Fibroblast of upper back skin (primary cell): ENCODE results near the gene SH3BP2.

ENCODE experiments used
- DNase-seq: peaks from one replicate; pipeline ENCODE4 v3.0.0-alpha.2; 2013

SH3BP2 gene, protein sequence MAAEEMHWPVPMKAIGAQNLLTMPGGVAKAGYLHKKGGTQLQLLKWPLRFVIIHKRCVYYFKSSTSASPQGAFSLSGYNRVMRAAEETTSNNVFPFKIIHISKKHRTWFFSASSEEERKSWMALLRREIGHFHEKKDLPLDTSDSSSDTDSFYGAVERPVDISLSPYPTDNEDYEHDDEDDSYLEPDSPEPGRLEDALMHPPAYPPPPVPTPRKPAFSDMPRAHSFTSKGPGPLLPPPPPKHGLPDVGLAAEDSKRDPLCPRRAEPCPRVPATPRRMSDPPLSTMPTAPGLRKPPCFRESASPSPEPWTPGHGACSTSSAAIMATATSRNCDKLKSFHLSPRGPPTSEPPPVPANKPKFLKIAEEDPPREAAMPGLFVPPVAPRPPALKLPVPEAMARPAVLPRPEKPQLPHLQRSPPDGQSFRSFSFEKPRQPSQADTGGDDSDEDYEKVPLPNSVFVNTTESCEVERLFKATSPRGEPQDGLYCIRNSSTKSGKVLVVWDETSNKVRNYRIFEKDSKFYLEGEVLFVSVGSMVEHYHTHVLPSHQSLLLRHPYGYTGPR

DNA sequence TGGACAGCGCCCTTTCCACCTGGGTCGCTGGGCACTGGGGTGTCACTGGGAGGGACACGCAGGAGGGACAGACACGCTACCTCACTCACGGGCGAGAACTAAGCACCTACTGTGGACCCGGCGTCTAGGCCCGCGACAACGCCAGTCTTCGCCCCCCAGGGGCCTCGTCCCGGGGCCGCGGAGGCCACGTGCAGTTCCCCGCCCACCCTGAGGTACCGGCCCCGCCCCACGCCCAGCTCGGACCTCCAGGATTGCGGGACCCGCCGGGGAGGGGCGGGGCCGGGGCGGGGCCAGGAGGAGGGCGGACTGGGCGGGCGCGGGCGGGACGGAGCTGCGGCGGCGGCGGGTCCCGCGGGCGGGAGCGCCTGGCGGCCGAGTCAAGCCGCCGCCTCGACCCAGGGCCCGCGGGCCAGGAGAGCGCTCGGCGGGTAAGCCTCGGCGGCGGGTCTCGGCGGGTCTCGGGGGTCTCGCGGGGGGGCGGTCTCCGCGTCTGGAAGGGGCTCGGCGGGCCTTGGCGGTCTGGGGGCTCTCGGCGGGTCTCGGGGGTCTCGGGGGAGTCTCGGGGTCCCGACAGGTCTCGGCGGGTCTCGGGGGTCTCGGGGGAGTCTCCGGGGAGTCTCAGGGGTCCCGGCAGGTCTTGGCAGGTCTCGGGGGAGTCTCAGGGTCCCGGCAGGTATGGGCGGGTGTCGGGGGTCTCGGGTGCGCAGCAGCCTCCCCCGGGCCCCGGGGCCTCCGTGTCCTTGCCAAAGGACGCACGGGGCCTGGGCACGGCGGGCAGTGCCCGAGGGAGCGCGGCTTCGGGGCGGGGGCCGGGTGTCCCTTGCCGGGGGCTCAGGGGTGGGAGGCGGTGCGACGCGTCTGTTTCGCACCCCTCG lies at the start of gene SH3BP2:
Gene SH3BP2 (plus strand): TSS at position 375 of the 875 bp plus-strand sequence. CDS start 27,533 bp downstream, outside the sequence.
- peak; percentile 71 for DNase-seq

DNA sequence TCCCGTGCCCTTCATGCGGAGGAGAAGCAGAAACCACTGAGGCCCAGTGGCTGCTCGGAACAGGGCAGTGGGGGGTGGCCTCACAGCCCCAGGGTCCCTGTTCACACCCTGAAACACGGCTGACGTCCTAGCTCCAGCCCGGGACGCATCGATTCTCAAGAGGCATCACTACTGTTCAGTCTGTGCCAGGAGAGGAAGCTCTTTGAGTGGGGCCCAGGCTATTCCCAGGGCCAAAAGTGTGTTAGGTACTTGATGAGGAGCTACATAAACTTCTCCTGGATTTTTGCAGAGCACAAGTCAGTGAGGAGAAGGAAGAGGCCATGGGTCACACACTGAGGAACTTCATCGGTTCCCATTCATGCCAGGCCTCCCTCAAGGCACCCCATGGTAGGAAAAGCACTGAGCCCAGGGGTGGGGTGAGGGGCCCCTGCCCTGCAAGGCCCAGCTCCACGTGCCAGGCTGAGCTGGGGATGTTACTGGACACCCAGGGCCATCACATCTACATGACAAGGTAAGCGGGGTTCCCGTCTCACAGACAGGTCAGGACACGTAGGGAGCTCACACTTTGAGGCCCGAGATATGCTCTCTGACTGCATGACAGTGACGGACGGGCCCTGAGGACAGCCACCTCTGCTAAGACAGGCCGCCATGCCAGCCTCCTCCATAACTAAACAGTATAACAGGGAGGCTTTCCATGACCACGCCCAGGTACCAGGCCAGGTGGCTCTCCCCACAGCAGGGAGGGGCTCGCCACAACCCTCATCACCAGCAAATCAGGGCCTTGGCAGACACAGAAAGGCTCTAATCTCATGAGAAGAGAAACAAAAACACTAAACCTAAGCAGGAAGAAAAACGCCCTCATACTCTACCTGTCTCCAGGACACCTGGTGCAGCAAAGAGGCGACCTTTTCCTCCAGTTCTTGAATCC lies 49.1 kb upstream of the SH3BP2 start:
- DNase-seq: no peak

DNA sequence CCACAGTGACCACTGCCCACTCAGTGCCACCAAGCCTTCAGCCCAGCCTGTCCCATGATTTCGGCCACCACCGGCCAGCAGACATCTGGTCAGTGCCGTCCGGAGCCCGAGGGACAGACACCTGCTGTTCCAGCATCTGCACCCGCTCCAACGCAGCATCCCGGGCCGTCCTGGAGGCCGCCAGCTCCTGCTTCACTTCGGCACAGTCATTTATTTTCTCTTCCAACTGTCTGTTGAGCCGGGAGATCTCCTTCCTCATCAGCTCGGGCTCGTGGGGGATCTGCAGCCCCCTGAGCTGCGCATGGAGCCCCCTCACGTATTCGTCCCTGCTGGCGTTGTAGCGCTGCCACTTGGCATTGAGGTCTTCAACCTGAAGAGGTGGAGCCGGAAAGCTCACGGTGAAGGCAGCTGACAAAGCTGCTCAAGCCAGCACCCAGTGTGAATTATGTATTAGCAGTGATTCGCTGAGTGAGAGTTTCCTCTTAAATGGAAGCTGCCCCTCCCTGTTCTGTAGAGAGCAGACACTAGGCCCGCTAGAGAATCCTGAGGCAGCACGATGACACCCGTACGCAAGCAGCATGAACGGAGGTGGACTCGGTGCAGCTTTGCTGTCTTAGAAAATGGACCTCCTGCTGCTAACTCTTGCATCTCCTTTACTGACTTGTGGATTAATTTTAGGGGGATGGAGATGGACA lies 48.2 kb upstream of the SH3BP2 start:
- no peak for DNase-seq

DNA sequence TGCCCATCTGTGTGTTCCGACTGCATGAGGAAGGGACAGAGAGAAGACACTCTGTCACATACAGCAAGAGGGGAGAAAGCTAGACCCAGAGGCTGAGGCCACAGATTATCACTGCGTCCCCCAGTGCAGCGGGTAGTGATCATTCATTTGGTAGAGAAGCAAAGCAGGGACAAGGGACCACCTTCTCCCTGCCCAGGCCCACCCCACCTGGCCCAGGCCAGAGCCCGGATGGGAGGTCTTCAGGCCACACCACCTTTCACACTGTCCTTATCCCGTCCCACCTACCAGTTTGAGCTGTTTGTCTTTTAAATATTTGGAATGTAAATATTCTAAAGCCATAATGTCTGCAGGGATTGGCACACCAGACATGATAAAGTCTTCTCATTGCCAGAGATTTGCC lies 47.4 kb upstream of the SH3BP2 start:
- no peak for DNase-seq

DNA sequence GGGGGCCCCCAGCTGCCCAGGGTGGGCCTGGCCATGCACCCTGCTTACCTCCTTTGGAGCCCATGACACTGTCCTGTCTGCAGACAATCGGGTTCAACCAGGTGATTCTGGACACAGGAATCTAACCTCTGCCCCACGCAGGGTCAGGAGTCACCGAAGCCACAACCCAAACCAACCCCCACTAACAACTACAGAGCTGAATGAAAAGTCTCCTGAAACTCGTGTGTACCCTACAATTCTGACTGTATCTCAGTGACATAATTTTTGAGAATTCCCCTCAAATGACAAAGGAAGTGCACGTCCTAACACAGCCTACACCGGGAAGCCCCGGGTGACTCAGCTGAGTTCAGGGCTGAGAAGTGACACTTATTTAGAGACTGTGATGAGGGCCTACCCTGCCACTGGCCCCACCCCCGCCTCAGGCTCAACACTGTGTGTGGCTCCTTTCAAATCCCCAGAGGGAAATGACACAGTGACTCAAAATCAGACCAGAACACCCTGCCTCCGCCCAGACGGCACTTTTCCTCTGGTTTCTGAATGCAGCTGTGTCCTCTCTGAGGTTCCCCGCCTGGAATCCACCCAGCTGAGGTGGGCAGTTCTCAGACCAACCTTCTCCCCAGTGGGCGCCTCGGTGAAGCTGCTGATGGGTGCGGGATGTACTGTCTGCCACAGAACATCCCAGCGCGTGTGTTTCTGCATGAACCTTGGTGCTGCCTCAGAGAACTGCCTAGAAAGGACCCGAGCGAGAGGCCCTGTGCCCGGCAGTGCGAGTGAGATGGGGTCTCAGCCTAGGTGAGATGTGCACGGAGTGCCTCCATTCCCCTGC lies 46.7 kb upstream of the SH3BP2 start:
- DNase-seq: peak; percentile 19

DNA sequence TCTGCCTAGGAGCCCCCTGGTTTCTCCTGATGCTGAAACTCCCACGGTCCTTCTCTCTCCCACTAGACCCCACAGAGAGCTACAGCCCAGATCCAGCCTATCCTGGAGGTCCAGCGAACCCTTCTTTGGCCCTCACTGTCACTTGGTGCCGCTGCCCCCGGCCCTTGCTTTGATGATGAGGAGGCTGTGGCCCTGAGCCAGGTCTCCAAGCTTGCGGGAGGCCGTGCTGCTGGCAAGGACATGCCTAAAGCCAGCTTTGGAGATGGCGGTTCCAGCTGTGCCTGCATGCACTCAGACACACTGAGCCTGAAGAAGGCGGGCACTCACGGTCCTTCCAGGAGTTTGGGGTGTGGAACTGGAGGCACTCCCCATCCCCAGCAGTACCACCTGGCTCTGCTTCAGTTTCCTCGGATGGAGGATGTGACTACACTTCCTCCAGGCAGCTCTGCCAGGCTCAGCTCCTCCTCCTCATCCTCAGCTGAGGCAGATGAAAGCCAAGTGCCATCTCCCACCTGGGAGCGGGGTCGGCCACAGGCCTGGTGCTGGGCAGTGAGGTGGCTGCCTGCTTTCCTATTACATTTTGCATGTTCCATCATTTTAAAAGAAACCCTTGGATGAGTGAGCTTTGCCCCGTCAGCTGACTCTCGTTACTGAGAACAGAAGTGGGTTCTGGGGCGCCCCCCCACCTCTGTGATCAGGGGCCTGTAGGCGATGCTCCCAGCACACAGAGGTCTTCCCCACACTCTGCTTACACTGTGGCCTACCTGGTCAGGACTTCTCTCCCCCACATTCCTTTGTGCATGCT lies 45.8 kb upstream of the SH3BP2 start:
- no peak for DNase-seq

DNA sequence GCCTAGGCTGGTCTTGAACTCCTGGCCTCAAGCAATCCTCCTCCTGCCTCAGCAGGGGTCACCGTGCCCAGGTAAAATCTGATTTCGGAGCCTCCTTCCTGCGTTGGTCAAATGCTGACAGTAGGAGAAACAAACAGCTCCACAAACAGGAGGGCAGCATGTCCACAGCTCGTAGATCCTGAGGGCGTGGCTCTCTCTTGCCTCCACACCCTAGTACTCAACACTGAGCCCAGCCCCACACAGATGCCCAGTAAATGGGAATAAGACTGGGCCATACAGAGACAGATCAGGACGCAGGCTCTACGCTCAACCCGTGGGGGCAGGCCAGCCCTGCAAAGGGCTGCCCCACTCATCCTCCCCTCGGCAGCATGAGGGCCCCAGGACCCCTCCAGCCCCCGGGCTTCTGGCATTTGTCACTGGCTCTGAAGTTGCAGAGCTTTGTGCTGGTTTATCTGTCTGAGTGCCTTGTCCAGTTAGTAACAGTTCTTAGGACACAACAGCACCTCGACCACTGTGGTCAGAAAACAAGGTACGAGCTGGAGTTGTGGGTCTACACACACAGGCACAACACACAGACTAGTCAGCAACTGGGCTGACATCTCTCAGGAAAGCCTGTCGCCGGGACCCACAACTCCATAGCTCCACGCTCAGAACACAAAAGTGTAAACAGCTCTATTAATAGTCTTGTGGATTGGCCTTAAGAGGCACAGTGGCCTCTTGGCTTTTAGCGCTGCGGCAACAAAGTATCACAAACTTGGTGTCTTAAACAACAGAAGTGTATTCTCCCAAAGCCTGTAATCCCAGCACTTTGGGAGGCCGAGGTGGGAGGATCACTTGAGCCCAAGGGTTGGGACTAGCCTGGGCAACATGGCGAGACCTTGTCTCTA lies 41.9 kb upstream of the SH3BP2 start:
- no peak for DNase-seq

DNA sequence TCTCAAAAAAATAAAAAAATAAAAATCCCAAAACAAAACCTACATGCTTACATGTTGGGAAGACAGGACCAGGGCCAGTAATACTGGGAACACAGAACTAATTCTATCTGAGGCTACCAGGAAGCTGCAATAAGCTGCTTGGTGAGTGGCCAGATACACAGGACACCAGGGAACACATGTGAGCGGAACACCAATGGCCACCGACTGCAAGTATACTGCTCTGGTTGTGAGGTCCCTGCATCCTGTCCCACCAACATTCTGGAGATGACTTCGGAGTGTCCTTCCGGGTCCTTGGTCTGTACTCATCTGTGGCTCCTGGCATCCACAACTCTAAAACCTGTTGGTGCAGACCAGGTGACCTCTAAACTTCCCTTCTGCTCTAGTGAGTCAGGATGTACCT lies 39.4 kb upstream of the SH3BP2 start:
- DNase-seq: no peak

DNA sequence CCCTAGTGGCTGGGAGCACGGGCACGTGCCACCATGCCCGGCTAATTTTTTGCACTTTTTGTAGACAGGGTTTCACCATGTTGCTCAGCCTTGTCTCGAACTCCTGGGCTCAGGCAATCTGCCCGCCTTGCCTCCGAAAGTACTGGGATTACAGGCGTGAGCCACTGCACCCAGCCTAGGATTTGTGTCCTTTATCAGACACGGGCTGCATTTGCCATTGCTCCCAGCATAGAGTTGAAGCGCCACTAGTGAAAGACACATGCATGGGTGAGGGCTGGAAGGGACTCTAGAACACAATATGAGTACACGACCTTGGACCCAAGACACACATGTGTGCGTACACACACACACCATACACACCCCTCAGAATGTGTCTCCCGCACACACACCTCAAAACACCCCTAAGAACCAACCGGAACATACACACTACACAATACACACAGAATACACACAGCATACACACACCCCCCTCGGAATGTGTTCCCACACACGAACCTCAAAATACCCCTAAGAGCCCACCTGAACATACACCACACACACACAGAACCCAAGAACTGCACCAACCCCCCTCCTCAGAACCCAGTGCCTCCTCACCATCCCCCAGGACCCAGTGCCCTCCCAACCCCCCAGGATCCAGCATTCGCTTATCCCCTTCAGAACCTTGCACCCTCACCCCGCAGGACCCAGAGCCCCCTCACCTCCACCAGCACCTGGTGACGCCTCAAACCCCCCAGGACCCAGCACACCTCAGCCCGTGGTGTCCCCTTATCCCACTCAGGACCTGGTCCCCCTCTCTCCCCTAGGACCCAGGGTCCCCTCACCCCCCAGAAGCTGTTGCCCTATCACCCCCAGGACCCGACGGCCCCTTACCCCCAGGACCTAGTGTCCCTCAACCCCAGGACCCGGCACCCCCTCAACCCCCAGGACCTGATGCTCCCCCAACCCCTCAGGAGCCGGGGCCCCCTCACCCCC lies 37.8 kb upstream of the SH3BP2 start:
- DNase-seq: no peak

DNA sequence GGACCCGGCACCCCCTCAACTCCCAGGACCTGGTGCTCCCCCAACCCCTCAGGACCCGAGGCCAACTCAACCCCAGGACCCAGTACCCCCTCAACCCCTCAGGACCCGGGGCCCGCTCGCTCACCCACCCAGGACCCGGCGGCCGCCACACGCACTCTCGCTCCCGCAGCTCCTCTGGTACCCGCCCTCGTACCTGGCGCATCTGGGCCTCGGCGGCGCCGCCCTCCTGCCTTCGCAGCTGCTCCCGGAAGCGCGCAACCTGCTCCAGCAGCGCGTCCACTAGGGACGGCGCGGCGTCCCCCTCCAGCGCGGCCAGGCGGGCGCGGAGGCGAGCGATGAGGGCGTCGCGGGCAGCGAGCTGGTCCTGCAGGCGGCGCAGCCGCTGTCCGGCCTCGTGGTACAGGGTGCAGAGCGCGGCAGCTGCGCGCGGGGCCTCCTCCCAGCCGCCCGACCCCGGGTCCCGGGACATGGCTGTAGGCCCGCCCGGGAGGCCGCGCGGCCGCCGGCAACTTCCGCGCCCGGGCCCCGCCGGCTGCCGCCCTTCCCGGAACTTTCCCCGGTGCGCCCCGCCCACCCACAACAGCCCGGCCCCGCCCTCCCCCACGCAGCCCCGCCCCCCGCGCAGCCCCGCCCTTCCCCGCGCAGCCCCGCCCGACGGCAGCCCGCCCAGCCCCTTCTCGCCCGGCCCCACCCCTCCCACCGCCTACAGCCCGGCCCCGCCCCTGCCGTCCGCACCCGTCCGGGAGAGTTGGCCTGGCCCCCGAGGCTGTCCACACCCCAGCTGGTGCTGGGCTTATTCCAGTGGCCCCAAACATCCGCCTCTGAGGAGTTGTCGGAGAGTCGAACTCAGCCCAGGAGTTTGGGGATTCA lies 36.8 kb upstream of the SH3BP2 start, which contains the start of gene TNIP2:
Gene TNIP2 (minus strand): TSS at position 516 of the 870 bp plus-strand sequence. CDS start 47 bp downstream, at position 469.
- peak; percentile 78 for DNase-seq

DNA sequence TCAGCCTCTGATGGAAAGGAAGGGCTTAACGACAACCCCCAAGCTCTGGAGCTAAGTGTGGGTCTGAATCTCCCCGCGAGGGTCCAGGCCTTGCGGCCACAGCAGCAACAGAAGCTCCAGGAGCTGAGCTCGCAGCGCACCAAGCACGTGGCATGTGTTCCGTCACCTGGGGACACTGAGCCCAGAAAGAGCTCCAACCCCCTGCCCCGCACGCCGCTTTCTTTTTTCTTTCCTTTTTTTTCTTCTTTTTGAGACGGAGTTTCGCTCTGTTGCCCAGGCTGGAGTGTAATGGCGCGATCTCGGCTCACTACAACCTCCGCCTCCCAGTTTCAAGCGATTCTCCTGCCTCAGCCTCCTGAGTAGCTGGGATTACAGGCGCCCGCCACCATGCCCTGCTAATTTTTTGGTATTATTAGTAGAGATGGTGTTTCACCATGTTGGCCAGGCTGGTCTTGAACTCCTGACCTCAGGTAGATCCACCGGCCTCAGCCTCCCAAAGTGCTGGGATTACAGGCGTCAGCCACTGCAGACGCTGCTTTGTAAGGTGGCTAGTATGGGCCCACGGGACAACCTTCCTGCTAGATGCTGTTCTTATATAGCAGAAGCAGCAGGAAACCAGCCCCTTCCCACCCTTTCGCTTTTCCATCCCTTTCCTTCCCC lies 36.1 kb upstream of the SH3BP2 start:
- no peak for DNase-seq

DNA sequence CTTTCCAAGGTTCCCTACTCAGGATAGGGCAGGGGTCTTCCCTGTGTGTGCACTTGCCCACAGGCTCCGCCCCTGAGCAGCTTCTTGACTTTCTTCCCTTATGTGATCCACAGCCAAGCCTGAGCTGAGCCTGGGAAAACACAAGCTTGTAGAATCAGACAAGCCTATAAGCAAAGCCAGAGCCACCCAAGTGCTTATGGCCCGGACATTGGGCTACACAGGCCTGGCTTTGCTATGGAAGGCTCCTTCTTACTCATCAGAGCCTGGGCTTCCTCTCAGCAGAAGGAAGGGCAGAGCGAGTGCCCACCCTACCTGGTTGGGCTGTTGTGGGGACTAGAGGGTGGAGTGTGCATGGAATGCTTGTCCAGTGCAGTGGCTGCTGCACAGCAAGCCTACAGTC lies 35.5 kb upstream of the SH3BP2 start:
- no peak for DNase-seq

DNA sequence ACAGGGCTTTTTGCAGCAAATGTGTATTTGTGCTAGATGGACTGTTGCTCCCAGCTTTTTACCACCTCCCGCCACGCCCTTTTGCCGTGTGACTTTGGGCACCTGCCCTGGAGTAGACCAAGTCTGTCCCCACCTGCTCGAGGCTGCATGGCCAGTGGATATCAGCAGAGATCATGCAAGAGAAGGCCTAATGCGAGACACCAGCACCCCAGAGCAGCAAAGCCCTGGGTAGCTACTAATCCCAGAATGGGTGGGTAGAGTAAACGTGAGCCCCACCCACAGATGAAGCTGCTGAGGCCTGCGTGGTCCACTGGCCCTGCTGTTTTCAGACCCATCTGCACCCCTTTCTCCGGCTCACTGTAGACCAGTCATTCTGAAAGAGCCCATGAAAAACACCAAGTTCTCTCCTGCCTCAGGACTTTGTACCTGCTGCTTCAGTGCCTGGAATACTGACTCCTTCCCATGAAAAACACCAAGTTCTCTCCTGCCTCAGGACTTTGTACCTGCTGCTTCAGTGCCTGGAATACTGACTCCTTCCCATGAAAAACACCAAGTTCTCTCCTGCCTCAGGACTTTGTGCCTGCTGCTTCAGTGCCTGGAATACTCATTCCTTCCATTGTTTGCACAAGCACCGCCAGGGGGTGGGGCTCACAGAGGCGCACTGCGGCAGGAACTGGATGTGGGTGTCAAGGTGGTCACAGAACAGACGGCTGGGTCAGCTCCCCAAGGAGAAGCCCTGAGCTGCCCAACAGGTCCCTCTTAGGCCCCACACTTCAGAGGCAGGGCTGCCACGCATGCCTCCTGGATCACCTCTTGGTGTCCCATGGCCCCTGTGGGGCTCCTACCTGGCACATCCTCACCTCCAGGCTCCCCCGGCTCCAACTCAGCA lies 31.6 kb upstream of the SH3BP2 start:
- DNase-seq: no peak

DNA sequence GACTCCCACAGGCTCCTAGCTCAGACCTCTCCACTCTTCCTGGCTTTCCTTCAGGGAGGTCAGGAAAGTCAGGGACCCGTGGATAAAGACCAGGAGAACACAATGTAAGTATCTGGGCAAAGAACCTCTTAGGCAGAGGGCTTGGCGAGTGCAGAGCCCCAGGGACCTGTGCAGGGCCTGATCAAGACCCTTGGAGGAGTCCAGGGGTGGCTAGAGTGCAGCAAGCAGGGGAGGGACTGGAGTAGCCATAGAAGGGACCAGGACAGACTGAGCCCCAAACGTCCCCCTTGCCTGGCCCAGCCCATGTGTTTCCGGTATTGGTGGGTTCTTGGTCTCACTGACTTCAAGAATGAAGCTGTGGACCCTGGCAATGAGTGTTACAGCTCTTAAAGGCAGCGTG lies 30.8 kb upstream of the SH3BP2 start:
- DNase-seq: no peak
